Natural killer cell (primary cell): ENCODE data around the gene PCDHGB5. TPM values are rescaled to one million over a fixed set of nuclear protein-coding genes. Genes with fewer than 3 reads are reported as not detected.
A peak's percentile ranks its signal among the peaks of the same experiment; 100 is the strongest.
"Not testable (repeated sequence)": the region's sequence is repeated elsewhere in the genome, so short reads cannot be mapped to it uniquely, and the experiment has no call there.

ENCODE experiments used
- ATAC-seq, 3 donors: fragments of 150-1000 bp in 2 of 3; fragments of 200-7000 bp in 1 of 3; cut with Tn5 transposase; 1 replicate in 1 of 3; 2 replicates in 2 of 3; pipeline ENCODE4 v1.10.0; 2021; ENCODE audit warnings: mild to moderate bottlenecking in 2 of 3, moderate library complexity in 2 of 3
- DNase-seq, 2 donors: peaks; one replicate each; pipeline versions ENCODE4 v3.0.0 to v3.0.0-alpha.2; 2013 to 2021; ENCODE audit warnings: mixed read lengths in 1 of 2
- H3K27ac ChIP-seq: one replicate; pipeline ENCODE4 v1.5.1; 2013; ENCODE audit warnings: mild to moderate bottlenecking, low read length
- H3K27me3 ChIP-seq: one replicate; pipeline ENCODE4 v1.6.1; 2013; ENCODE audit warnings: low read length; ENCODE audit not compliant: control insufficient read depth, insufficient read depth
- H3K36me3 ChIP-seq: one replicate; pipeline ENCODE4 v1.6.1; 2013; ENCODE audit warnings: low read length; ENCODE audit not compliant: control insufficient read depth, insufficient read depth
- H3K4me1 ChIP-seq: one replicate; pipeline ENCODE4 v1.6.1; 2013; ENCODE audit warnings: low read length; ENCODE audit not compliant: control insufficient read depth, insufficient read depth
- H3K4me3 ChIP-seq: one replicate; pipeline ENCODE4 v1.5.1; 2013; ENCODE audit warnings: low read length
- H3K9me3 ChIP-seq: one replicate; pipeline ENCODE4 v1.6.1; 2013; ENCODE audit warnings: low read length; ENCODE audit not compliant: control insufficient read depth, insufficient read depth
- H3K27ac Mint-ChIP-seq, 2 donors: one replicate each; pipeline ENCODE4 v1.8.0; 2022; ENCODE audit warnings: mild to moderate bottlenecking in 2 of 2, mixed read lengths in 2 of 2, moderate library complexity in 1 of 2
- H3K27me3 Mint-ChIP-seq, 2 donors: one replicate each; pipeline ENCODE4 v1.8.0; 2022; ENCODE audit warnings: low read depth in 2 of 2, mixed read lengths in 2 of 2
- H3K36me3 Mint-ChIP-seq: one replicate; pipeline ENCODE4 v1.8.0; 2022; ENCODE audit warnings: mixed read lengths
- H3K4me1 Mint-ChIP-seq, 2 donors: one replicate each; pipeline ENCODE4 v1.8.0; 2022; ENCODE audit warnings: mixed read lengths in 2 of 2
- H3K4me3 Mint-ChIP-seq: one replicate; pipeline ENCODE4 v1.8.0; 2022; ENCODE audit warnings: mild to moderate bottlenecking, moderate library complexity, mixed read lengths
- H3K9me3 Mint-ChIP-seq, 2 donors: one replicate each; pipeline ENCODE4 v1.8.0; 2022; ENCODE audit warnings: mixed read lengths in 2 of 2
- CTCF ChIP-seq: fragments of 200-600 bp; IDR thresholded peaks from one replicate; pipeline ENCODE4 v1.8.0; 2022; ENCODE audit warnings: antibody characterized with exemption
- WGBS: methylation state at CpG from one replicate; pipeline ENCODE4 v1.1.7; 2013; ENCODE audit warnings: missing lambda C conversion rate; ENCODE audit not compliant: insufficient coverage; 5-methylcytosine and 5-hydroxymethylcytosine counted together
- intact Hi-C: fragments of 100-400 bp; cut with micrococcal nuclease; formaldehyde crosslinking; loops from one replicate; pipeline ENCODE4 v1.14.2; 2022
- total RNA-seq, 4 donors: library from RNA; stranded (reverse); fragments of 120-200 nt in 1 of 4; gene quantifications; one replicate each; pipeline versions ENCODE4 v1.2.3 to v1.2.4, GENCODE V29; 2013 to 2022

PCDHGB5 gene
- total RNA-seq, 3 donors from 2014 or later (not counting 1 experiment from before 2014, with no cell fraction given) = 1.3 to 4.2 (median 3.1) TPM

DNA sequence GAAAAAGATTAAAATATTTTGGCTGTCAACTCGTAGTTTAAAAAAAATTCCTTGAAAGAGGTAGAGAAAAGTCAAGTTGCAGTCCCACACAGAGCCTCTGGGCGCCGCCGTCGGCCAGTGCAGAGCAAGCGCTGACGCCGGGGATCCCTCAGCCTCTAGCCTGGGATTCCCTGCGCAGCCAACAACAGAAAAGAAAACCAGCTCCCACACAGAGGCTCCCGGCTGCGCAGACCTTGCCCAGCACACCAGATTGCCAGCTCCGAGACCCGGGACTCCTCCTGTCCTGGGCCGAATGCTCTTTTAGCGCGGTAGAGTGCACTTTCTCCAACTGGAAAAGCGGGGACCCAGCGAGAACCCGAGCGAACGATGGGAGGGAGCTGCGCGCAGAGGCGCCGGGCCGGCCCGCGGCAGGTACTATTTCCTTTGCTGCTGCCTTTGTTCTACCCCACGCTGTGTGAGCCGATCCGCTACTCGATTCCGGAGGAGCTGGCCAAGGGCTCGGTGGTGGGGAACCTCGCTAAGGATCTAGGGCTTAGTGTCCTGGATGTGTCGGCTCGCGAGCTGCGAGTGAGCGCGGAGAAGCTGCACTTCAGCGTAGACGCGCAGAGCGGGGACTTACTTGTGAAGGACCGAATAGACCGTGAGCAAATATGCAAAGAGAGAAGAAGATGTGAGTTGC, 19.9 kb downstream of the PCDHGB5 start, which contains the start of gene PCDHGB7:
Gene PCDHGB7 (plus strand): TSS at position 184 of the 679 bp plus-strand sequence. CDS start 183 bp downstream, at position 367.
- Mint-ChIP-seq H3K36me3 (peaks cover 25% of the 10 kb centered on the region), H3K4me3 (peak within 1 kb of the TSS; percentile 88), H3K27me3 (peaks cover 68 to 82% of the 10 kb centered on the region in 2 donors), H3K27ac (peak within 1 kb of the TSS in 1 of 2 donors; percentile 36), H3K4me1 (peaks cover 30 to 43% of the 10 kb centered on the region in 2 donors)
- intact Hi-C loops, H3K36me3 ChIP-seq, H3K4me3 ChIP-seq, H3K27ac ChIP-seq, H3K9me3 Mint-ChIP-seq: not testable (repeated sequence)
- DNase-seq (peak in 1 of 2 donors; percentile 59), ATAC-seq (peak; percentile 78 to 84 (median 81))
- peaks cover 35% of the 10 kb centered on the region for H3K9me3 ChIP-seq
- peaks cover 84% of the 10 kb centered on the region for H3K27me3 ChIP-seq
- 7% methylated on average over 47 of the region's 47 CpGs for WGBS
- peaks cover 25% of the 10 kb centered on the region for H3K4me1 ChIP-seq
- TF ChIP-seq CTCF = peak; percentile 51

DNA sequence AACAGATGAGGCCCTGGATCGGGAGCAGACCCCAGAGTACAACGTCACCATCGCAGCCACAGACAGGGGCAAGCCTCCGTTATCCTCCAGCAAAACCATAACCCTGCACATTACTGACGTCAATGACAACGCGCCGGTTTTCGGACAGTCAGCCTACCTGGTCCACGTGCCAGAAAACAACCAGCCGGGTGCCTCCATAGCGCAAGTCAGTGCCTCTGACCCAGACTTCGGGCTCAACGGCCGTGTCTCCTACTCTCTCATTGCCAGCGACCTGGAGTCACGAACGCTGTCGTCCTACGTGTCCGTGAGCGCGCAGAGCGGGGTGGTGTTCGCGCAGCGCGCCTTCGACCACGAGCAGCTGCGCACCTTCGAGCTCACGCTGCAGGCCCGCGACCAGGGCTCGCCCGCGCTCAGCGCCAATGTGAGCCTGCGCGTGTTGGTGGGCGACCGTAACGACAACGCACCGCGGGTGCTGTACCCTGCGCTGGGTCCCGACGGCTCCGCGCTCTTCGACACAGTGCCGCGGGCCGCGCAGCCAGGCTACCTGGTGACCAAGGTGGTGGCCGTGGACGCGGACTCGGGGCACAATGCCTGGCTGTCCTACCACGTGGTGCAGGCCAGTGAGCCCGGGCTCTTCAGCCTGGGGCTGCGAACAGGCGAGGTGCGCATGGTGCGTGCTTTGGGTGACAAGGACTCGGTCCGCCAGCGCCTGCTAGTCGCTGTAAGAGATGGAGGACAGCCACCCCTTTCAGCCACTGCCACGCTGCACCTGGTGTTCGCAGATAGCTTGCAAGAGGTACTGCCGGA, 21.5 kb downstream of the PCDHGB5 start:
- peaks cover 36% of the 10 kb centered on the region for H3K9me3 ChIP-seq
- H3K4me3 ChIP-seq = no peak overlapping the region
- no peak for DNase-seq
- no peak for TF ChIP-seq CTCF
- peaks cover 68 to 69% of the 10 kb centered on the region in 2 donors for H3K27me3 Mint-ChIP-seq
- H3K4me3 Mint-ChIP-seq = no peak overlapping the region
- WGBS = 47% methylated on average over 74 of the region's 74 CpGs
- no peaks in the 10 kb centered on the region for H3K36me3 ChIP-seq
- H3K27ac Mint-ChIP-seq = no peak overlapping the region
- H3K9me3 Mint-ChIP-seq = peaks cover 0 to 5% of the 10 kb centered on the region in 2 donors
- no peak overlapping the region for H3K27ac ChIP-seq
- intact Hi-C loops = no loop called here
- peaks cover 74% of the 10 kb centered on the region for H3K27me3 ChIP-seq
- peaks cover 14 to 27% of the 10 kb centered on the region in 2 donors for H3K4me1 Mint-ChIP-seq
- ATAC-seq = no peak
- H3K4me1 ChIP-seq = peaks cover 15% of the 10 kb centered on the region
- peaks cover 18% of the 10 kb centered on the region for H3K36me3 Mint-ChIP-seq

DNA sequence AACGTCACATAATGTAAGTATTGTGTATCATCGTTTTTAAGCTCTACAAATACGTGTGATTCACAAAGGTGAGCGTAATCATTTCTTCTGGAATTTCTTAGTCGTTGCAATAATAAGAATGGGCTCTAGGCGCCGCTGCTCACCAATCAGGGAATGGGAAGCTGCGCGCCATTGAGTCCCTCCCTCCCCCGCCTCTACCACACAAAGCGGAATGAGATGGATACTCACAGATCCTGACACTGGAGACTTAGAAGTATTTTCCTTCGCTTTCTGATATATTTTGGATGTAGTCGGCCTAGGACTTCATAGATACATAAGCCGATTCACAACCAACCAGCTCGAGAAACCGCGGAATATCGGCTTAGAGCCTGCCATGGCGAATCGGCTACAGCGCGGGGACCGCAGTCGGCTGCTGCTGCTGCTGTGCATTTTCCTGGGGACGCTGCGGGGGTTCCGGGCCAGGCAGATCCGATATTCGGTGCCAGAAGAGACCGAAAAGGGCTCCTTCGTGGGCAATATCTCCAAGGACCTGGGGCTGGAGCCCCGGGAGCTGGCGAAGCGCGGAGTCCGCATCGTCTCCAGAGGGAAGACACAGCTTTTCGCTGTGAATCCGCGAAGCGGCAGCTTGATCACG, 23.2 kb downstream of the PCDHGB5 start, which contains the start of gene PCDHGA11:
Gene PCDHGA11 (plus strand): TSS at position 197 of the 634 bp plus-strand sequence. CDS start 177 bp downstream, at position 374.
- peaks cover 11% of the 10 kb centered on the region for H3K4me1 ChIP-seq
- Mint-ChIP-seq H3K27me3 (peaks cover 60% of the 10 kb centered on the region in 2 donors), H3K27ac (no peak within 1 kb of the TSS), H3K4me1 (peaks cover 10 to 18% of the 10 kb centered on the region in 2 donors), H3K4me3 (peak within 1 kb of the TSS; percentile 58), H3K36me3 (peaks cover 16% of the 10 kb centered on the region), H3K9me3 (peaks cover 0 to 5% of the 10 kb centered on the region in 2 donors)
- 9% methylated on average over 41 of the region's 42 CpGs for WGBS
- peak in 1 of 2 donors; percentile 56 for DNase-seq
- peak; percentile 56 for TF ChIP-seq CTCF
- peak within 1 kb of the TSS; percentile 6 for H3K4me3 ChIP-seq
- ATAC-seq = peak; percentile 46 to 61 (median 53)
- no peaks in the 10 kb centered on the region for H3K36me3 ChIP-seq
- no peak within 1 kb of the TSS for H3K27ac ChIP-seq
- H3K27me3 ChIP-seq = peaks cover 72% of the 10 kb centered on the region
- intact Hi-C loops = loop anchor here (5.0 kb wide), 1 partner anchor 34 kb away; the partner anchor contains the start of gene PCDHGB4
- peaks cover 36% of the 10 kb centered on the region for H3K9me3 ChIP-seq
